ENCODE measurements around the gene PRKCB. TPM values are rescaled to one million over a fixed set of nuclear protein-coding genes. Genes with fewer than 3 reads are reported as not detected.

The PRKCB gene
- total and polyA plus RNA-seq, 2 experiments from 2014 or later, result 0.70 to 0.92 TPM

DNA sequence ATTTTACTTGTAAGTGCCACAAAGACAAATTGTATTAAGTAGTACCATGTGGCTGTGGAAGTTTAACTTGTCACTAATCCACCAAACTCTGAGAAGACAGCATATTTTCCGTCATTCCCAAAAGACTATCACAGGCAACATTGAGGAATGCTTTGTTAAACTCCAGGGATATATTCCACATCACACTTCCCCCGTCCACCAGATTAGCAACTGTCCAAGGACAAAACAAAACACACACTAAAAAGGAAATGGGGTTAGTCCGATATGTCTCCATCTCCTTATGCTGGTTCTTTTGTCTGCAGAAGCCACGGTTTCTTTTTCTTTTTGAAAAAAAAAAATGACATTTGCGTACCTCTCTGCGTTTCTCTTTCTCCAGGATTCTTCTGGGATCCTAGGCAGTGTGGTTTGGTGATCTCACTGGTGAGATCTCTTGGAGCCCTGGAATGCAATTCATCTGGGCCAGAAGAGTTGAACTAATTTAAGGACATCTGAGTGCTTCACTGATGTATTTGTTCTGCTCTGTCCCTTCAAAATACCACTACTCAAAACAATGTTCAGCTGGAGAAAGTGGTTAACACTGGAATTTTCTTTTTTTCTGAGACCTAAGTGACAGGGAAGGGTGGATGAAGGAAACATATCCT is 40.6 kb downstream of the PRKCB start:
- Histone ChIP-seq H3K27ac (no peak overlapping the region), H3K9me2 (replicated peaks; ENCODE audit: insufficient read depth) (no peaks in the 10 kb centered on the region), H4K20me1 (ENCODE audit: insufficient read depth, poor library complexity, severe bottlenecking) (no peaks in the 10 kb centered on the region), H3K4me2 (no peak overlapping the region), H3K4me1 (ENCODE audit: insufficient read depth) (no peaks in the 10 kb centered on the region), H3K79me2 (no peaks in the 10 kb centered on the region), H3K9me3 (ENCODE audit: low read depth) (no peaks in the 10 kb centered on the region), H3K36me3 (replicated peaks; ENCODE audit: insufficient read depth, low read depth) (no peaks in the 10 kb centered on the region), H3K27me3 (no peaks in the 10 kb centered on the region), H2AFZ (no peak overlapping the region), H3K4me3 (no peak overlapping the region)
- 72% methylated on average over 6 of the region's 6 CpGs for WGBS (ENCODE audit: low lambda C conversion rate, missing lambda C conversion rate)
- no peak for DNase-seq (ENCODE audit: low spot score)
- TF ChIP-seq, protein P1, sequence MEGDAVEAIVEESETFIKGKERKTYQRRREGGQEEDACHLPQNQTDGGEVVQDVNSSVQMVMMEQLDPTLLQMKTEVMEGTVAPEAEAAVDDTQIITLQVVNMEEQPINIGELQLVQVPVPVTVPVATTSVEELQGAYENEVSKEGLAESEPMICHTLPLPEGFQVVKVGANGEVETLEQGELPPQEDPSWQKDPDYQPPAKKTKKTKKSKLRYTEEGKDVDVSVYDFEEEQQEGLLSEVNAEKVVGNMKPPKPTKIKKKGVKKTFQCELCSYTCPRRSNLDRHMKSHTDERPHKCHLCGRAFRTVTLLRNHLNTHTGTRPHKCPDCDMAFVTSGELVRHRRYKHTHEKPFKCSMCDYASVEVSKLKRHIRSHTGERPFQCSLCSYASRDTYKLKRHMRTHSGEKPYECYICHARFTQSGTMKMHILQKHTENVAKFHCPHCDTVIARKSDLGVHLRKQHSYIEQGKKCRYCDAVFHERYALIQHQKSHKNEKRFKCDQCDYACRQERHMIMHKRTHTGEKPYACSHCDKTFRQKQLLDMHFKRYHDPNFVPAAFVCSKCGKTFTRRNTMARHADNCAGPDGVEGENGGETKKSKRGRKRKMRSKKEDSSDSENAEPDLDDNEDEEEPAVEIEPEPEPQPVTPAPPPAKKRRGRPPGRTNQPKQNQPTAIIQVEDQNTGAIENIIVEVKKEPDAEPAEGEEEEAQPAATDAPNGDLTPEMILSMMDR (IDR thresholded peaks at IDR 0.05; ENCODE audit: poor library complexity), result no peak
- TF ChIP-seq EZH2 (IDR thresholded peaks at IDR 0.05; ENCODE audit: borderline replicate concordance) (no peak), EZH2phosphoT487 (IDR thresholded peaks at IDR 0.05; ENCODE audit: low read depth, severe bottlenecking, unreplicated experiment) (no peak)

DNA sequence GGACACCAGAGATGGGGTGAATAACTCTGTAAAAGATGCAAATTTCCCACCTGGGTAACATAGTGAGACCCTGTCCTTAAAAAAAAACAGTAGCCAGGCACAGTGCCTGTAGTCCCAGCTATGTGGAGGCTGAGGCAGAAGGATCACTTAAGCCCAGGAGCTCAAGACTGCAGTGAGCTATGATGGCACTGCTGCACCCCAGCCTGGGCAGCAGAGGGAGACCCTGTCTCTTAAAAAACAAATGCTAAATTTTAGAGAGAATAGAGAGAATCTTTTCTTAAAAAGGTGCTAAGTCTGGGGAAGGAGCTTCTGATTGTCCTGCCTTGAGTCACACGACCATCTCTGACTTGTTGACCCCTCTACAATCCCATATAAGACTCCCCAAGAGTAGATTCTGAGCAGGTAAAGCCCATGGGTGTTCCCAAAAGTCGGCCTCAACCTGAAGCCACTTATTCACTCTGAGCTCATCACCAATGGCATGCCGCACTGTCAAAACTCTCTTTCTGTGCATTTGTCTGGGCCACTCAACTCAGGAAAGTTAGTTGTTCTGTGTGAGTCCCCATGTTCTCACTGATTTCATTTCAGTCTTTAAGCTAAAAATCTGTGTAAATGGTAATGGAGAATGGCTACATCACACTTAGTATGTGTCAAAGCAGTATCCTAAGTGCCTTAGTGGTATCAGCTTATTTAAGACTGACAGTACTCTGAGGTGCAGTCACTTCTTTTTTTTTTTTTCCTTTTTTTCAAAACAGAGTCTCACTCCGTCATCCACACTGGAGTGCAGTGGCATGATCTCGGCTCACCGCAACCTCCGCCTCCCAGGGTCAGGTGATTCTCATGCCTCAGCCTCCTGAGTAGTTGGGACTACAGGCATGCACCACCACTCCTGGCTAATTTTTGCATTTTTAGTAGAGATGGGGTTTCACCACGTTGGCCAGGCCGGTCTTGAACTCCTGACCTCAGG is 41.6 kb downstream of the PRKCB start:
- DNase-seq (ENCODE audit: low spot score), result no peak
- H3K4me2 ChIP-seq, result no peak overlapping the region
- H3K9me2 ChIP-seq (replicated peaks; ENCODE audit: insufficient read depth), result no peaks in the 10 kb centered on the region
- H4K20me1 ChIP-seq (ENCODE audit: insufficient read depth, poor library complexity, severe bottlenecking), result no peaks in the 10 kb centered on the region
- WGBS (ENCODE audit: low lambda C conversion rate, missing lambda C conversion rate), result 88% methylated on average over 9 of the region's 9 CpGs
- H3K9me3 ChIP-seq (ENCODE audit: low read depth), result no peaks in the 10 kb centered on the region
- no peaks in the 10 kb centered on the region for H3K27me3 ChIP-seq
- TF ChIP-seq EZH2phosphoT487 (IDR thresholded peaks at IDR 0.05; ENCODE audit: low read depth, severe bottlenecking, unreplicated experiment) (no peak), EZH2 (IDR thresholded peaks at IDR 0.05; ENCODE audit: borderline replicate concordance) (no peak)
- TF ChIP-seq, protein P1 (IDR thresholded peaks at IDR 0.05; ENCODE audit: poor library complexity), result no peak
- no peak overlapping the region for H3K4me3 ChIP-seq
- no peaks in the 10 kb centered on the region for H3K79me2 ChIP-seq
- H3K36me3 ChIP-seq (replicated peaks; ENCODE audit: insufficient read depth, low read depth), result no peaks in the 10 kb centered on the region
- H2AFZ ChIP-seq, result no peak overlapping the region
- no peaks in the 10 kb centered on the region for H3K4me1 ChIP-seq (ENCODE audit: insufficient read depth)
- no peak overlapping the region for H3K27ac ChIP-seq

DNA sequence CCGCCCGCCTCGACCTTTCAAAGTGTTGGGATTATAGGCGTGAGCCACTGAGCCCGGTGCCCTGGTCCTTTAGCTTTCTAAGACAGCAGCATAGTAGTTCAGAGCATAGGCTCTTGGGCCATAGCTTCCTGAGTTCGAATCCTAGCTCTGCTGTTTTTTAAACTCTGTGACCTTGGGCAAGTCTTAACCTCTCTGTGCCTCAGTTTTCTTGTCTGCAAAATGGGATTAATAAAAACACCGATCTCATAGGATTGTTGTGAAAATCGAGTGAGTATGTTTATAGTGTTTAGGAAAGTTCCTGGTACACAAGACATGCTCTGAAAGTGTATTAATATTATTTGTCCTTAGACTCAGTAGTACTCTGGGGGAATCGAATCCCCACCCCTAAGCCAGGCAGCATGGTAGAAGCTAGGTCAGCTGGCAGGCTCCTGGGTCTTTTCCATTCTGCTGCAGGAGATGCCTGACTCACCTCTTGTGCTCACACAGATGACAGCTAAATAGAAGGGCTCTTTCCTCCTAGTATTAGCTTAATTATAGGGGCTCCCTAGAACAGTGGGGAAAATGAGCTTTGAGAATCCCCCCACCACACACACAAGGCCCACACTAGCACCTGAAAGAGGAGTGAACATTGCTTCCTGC is 44.1 kb downstream of the PRKCB start:
- no peak for DNase-seq (ENCODE audit: low spot score)

More for the DNA sequence above, 44.1 kb downstream of the PRKCB start:
- H3K27ac ChIP-seq, result no peak overlapping the region
- no peaks in the 10 kb centered on the region for H3K36me3 ChIP-seq (replicated peaks; ENCODE audit: insufficient read depth, low read depth)
- no peak overlapping the region for H3K4me2 ChIP-seq
- H2AFZ ChIP-seq, result no peak overlapping the region
- no peaks in the 10 kb centered on the region for H3K4me1 ChIP-seq (ENCODE audit: insufficient read depth)
- no peaks in the 10 kb centered on the region for H4K20me1 ChIP-seq (ENCODE audit: insufficient read depth, poor library complexity, severe bottlenecking)
- no peak overlapping the region for H3K4me3 ChIP-seq
- H3K27me3 ChIP-seq, result no peaks in the 10 kb centered on the region
- H3K9me3 ChIP-seq (ENCODE audit: low read depth), result no peaks in the 10 kb centered on the region
- WGBS (ENCODE audit: low lambda C conversion rate, missing lambda C conversion rate), result 91% methylated on average over 9 of the region's 9 CpGs
- TF ChIP-seq, protein P1 (IDR thresholded peaks at IDR 0.05; ENCODE audit: poor library complexity), result no peak
- TF ChIP-seq EZH2phosphoT487 (IDR thresholded peaks at IDR 0.05; ENCODE audit: low read depth, severe bottlenecking, unreplicated experiment), result no peak
- TF ChIP-seq EZH2 (IDR thresholded peaks at IDR 0.05; ENCODE audit: borderline replicate concordance), result no peak
- no peaks in the 10 kb centered on the region for H3K9me2 ChIP-seq (replicated peaks; ENCODE audit: insufficient read depth)
- no peaks in the 10 kb centered on the region for H3K79me2 ChIP-seq
